Kidney (tissue), 14 donors: ENCODE measurements around the gene ACTMAP. TPM values are rescaled to one million over a fixed set of nuclear protein-coding genes. Genes with fewer than 3 reads are reported as not detected.

Source experiments
- DNase-seq, 5 donors: peaks; one replicate each; pipeline ENCODE4 v3.0.0-alpha.2; 2013 to 2020
- FAIRE-seq: peaks from 2 replicates; lab custom pipeline; 2012; peaks lifted over from hg19 to GRCh38; lab: Jason Lieb, UNC
- H3K27ac ChIP-seq, 2 donors: one replicate each; pipeline ENCODE4 v1.7.0; 2013; ENCODE audit warnings: low read depth in 2 of 2, low read length in 2 of 2, inconsistent platforms in 1 of 2
- H3K27me3 ChIP-seq: one replicate; pipeline ENCODE4 v1.7.1; 2013; ENCODE audit warnings: low read length, inconsistent platforms; ENCODE audit not compliant: control insufficient read depth, insufficient read depth
- H3K36me3 ChIP-seq, 3 donors: one replicate each; pipeline versions ENCODE4 v1.7.0 to v1.7.1; 2013; ENCODE audit warnings: low read length in 3 of 3, control low read depth in 1 of 3, inconsistent platforms in 1 of 3; ENCODE audit not compliant: insufficient read depth in 3 of 3, control insufficient read depth in 2 of 3
- H3K4me1 ChIP-seq, 3 donors: one replicate each; pipeline versions ENCODE4 v1.7.0 to v1.7.1; 2013; ENCODE audit warnings: low read length in 3 of 3, inconsistent platforms in 1 of 3, low read depth in 1 of 3; ENCODE audit not compliant: control insufficient read depth in 2 of 3, insufficient read depth in 2 of 3
- H3K4me3 ChIP-seq, 3 donors: one replicate each; pipeline versions ENCODE4 v1.7.0 to v1.8.1; 2013; ENCODE audit warnings: low read length in 3 of 3, control low read depth in 1 of 3, inconsistent platforms in 1 of 3
- H3K9ac ChIP-seq, 3 donors: one replicate each; pipeline versions ENCODE4 v1.7.0 to v1.7.1; 2013; ENCODE audit warnings: low read length in 3 of 3, control low read depth in 1 of 3, inconsistent platforms in 1 of 3
- H3K9me3 ChIP-seq, 3 donors: one replicate each; pipeline versions ENCODE4 v1.7.0 to v1.7.1; 2013; ENCODE audit warnings: low read length in 3 of 3, control low read depth in 1 of 3, inconsistent platforms in 1 of 3; ENCODE audit not compliant: control insufficient read depth in 2 of 3, insufficient read depth in 1 of 3
- intact Hi-C: fragments of 100-400 bp; cut with DNase I; formaldehyde crosslinking; loops from one replicate; pipeline ENCODE4 v1.11.1; 2022
- polyA plus RNA-seq: library from polyadenylated mRNA; stranded (reverse); fragments of 350-450 nt; fragmentation: Illumina TruSeq; extraction: RNeasy Lipid Tissue Mini Kit (QIAGEN cat#74804); gene quantifications from one replicate; pipeline ENCODE4 v1.2.3, GENCODE V29; 2014; ENCODE audit warnings: low read depth, low replicate concordance; ENCODE audit not compliant: insufficient read depth
- total RNA-seq: library from RNA; stranded (reverse); fragmentation: NEBNext Ultra II Directional; extraction: Animal tissue kit (Norgen Biotek cat#: 25700); gene quantifications from one replicate; pipeline ENCODE4 v1.2.1, GENCODE V29; 2021
- TF ChIP-seq, protein P1 (sequence below): IDR thresholded peaks from 3 replicates; pipeline ENCODE4 v1.5.1; 2012; ENCODE audit warnings: mild to moderate bottlenecking, moderate library complexity, borderline replicate concordance; ENCODE audit not compliant: insufficient read depth; ENCODE audit errors: extremely low read depth
- donor health status: control.
- donor health status: control.
- donor health status: control.
- donor health status: control.
- donor health status: control.
- donor health status: DM: yes; HTN: yes; CAD: no.
- donor health status: Normal renal cell carcinoma (clear cell type).

ACTMAP gene
- total and polyA plus RNA-seq, 2 donors from 2014 or later: 8.7 to 8.9 TPM

DNA sequence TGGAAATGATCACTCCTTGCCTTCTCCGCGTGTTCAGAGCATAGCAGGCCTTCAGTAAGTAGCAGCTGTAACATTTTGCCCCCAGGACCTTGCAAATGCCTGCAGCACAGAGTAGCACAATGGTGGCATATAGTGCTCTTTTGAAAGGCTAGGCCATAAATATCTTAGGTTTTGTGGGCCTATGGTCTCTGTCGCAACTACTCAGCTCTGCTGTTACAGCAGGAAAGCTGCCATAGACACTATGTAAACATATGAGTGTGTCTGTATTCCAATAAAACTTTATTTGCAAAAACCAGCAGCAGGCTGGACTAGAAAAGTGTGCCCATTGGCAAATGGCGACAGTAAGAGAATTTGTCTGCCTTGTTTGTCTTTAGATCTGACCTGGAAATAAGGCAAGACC, 24.0 kb downstream of the ACTMAP start:
- intact Hi-C loops: no loop called here
- H3K9ac ChIP-seq: no peak overlapping the region
- no peak for FAIRE-seq
- H3K27me3 ChIP-seq: no peaks in the 10 kb centered on the region
- H3K4me3 ChIP-seq: no peak overlapping the region
- H3K4me1 ChIP-seq: peaks cover 0 to 9% (median 4%) of the 10 kb centered on the region in 3 donors
- H3K9me3 ChIP-seq: no peaks in the 10 kb centered on the region
- peaks cover 2 to 40% (median 21%) of the 10 kb centered on the region in 3 donors for H3K36me3 ChIP-seq
- TF ChIP-seq, protein P1, sequence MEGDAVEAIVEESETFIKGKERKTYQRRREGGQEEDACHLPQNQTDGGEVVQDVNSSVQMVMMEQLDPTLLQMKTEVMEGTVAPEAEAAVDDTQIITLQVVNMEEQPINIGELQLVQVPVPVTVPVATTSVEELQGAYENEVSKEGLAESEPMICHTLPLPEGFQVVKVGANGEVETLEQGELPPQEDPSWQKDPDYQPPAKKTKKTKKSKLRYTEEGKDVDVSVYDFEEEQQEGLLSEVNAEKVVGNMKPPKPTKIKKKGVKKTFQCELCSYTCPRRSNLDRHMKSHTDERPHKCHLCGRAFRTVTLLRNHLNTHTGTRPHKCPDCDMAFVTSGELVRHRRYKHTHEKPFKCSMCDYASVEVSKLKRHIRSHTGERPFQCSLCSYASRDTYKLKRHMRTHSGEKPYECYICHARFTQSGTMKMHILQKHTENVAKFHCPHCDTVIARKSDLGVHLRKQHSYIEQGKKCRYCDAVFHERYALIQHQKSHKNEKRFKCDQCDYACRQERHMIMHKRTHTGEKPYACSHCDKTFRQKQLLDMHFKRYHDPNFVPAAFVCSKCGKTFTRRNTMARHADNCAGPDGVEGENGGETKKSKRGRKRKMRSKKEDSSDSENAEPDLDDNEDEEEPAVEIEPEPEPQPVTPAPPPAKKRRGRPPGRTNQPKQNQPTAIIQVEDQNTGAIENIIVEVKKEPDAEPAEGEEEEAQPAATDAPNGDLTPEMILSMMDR: no peak
- no peak for DNase-seq
- H3K27ac ChIP-seq: no peak overlapping the region

DNA sequence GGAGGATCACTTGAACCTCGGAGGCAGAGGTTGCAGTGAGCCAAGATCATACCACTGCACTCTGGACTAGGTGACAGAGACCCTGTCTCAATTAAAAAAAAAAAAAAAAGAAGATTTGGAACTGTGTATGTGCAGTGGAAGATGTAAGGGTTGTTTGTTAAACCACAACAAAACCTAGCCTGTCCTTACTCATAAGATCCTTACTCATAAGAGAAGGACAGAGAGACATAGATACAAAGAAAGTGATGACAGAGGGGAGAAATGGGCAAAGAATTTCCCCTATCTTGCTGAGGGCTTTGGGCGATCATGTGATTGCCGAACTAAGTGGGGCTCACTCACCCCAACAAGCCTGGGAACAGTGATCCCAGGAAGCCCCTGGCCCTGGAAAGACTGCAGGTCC, 25.4 kb downstream of the ACTMAP start:
- intact Hi-C loops: no loop called here
- DNase-seq (no peak), FAIRE-seq (no peak)
- Histone ChIP-seq H3K9me3 (no peaks in the 10 kb centered on the region), H3K9ac (no peak overlapping the region), H3K36me3 (peaks cover 2 to 30% (median 14%) of the 10 kb centered on the region in 3 donors), H3K4me3 (no peak overlapping the region), H3K27me3 (no peaks in the 10 kb centered on the region), H3K4me1 (peaks cover 0 to 17% (median 9%) of the 10 kb centered on the region in 3 donors), H3K27ac (no peak overlapping the region)
- TF ChIP-seq, protein P1: no peak

DNA sequence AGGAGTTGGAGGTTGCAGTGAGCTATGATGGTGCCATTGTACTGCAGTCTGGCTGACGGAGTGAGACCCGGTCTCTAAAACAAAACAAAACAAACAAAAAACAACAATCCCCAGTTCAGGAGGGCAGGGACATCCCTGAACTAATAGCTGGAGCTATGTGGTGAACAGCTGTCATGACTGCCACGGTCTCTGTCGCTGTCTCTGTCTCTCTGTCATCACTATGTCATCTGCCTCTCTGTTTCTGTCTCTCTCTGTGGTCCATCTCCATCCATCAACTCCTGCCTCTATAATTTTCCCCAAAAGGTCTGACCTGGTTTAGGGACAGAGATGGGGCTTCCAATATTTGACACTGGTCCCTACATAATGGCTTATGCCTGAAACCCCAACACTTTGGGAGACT, 26.0 kb downstream of the ACTMAP start:
- Histone ChIP-seq H3K36me3 (peaks cover 2 to 26% (median 14%) of the 10 kb centered on the region in 3 donors), H3K9ac (no peak overlapping the region), H3K9me3 (no peaks in the 10 kb centered on the region), H3K4me3 (no peak overlapping the region), H3K27me3 (no peaks in the 10 kb centered on the region), H3K27ac (no peak overlapping the region), H3K4me1 (peaks cover 0 to 17% (median 9%) of the 10 kb centered on the region in 3 donors)
- no peak for DNase-seq
- no peak for FAIRE-seq
- intact Hi-C loops: no loop called here
- TF ChIP-seq, protein P1: no peak
